GM21423 (cell line): Measurements from ENCODE around the gene PIAS2.
"Not testable (repeated sequence)": the region's sequence is repeated elsewhere in the genome, so short reads cannot be mapped to it uniquely, and the experiment has no call there.

ENCODE experiments used
- ATAC-seq: cut with Tn5 transposase; IDR thresholded peaks from one replicate; pipeline ENCODE4 v1.9.1; 2021; ENCODE audit warnings: mild to moderate bottlenecking, moderate library complexity; ENCODE audit not compliant: unreplicated experiment

PIAS2 gene

DNA sequence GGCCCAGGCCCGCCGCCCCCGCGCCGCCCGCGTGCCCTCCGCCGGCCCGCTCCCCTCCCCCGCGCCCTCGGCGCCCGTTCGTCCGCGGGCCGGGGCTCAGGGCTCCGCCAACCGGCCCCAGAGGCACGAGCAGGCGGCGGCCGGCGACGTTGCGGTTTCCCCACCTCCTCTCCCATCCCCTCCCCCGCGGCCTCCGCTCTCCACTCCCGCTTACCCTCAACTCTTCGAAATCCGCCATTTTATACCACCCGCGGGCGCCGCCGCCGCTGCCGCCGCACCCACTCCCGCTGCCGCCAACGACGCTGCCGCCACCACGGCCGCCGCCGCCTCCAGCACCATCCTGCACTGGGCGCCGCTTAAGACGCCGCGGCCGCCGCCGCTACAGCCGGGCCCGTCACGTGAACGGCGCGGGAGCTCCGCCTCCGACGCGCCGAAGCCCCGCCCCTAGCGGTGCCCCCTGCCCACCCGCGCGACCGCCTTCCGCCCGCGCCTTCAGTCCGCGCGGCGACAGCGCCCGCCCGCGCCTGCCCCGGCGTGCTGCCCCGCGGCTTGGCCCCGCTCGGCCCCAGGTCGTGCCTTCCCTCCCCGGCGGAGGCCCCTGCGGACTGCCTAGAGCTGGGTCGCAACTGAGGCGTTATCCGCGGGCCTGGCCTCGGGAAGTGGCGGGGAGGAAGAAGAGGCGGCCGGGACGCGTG lies at the start of gene PIAS2, which contains the start of gene KATNAL2:
Gene PIAS2, minus strand, starts transcription at position 400 of the 695 bp plus-strand sequence. Its CDS starts 162 bp downstream, at position 238.
Gene KATNAL2, plus strand, starts transcription at position 495 of the 695 bp plus-strand sequence. CDS start 29,271 bp downstream, outside the sequence.
- peak; percentile 78 for ATAC-seq

DNA sequence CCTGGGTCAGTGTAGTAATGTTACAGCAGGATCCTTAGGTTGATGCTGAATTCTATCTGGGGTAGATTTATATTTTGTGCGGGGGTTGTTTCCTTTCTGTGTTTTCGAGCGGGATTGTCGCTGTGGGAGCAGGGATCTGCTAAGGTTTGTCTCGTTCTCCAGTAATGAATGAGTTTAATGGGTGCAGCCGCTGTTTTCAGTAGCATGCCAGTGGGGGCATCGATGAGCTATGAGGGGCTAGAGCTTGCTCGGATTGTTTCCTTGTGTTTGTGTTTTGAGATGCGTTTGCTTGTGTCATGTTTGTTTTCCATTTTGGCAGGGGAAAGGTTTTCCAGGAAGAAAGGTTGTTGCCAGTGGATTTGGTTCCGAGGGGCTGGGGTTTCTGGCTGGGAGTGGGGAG lies 49.0 kb upstream of the PIAS2 start:
- ATAC-seq, result not testable (repeated sequence)

DNA sequence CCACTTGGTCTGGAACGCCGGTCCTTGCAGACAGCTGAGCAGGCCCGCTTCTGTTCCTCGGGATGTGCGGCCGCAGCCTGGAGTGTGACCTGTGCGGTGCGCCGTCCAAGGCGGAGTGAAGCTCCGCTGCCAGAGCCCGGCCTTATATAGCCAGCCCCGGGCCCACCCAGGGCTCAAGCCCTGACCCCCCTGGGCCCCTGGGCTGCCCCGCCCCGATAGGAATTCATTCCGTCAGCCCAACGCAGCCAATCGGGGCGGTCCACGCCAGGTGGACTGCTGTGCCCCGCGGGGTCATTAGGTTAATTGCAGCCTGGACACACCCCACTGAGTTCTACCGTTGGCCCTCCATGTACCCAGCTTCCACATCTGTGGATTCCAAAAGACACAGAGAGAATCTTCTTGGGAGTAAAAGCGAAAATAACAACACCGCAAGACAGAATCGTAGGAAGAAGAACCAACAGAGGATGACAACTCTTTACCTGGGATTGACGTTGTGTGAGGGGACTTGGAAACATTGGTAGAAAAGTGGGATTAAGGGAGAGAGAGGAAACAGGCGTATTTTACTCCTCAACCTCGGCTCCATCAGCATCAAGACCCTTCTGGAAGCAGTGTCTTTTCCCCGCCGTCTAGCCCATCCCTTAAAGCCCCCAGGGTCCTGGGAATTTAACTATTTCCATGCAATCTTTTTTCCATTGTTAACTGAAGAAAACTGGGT lies 47.4 kb upstream of the PIAS2 start:
- ATAC-seq, result not testable (repeated sequence)

- not testable (repeated sequence) for ATAC-seq
Measured at GRCh38 chr18:46963656-46964578, 46.6 kb upstream of the PIAS2 start.

GRCh38 chr18:46958209-46958608 lies 40.9 kb upstream of the PIAS2 start:
- ATAC-seq, result no peak

- ATAC-seq, result no peak
Measured at GRCh38 chr18:46953195-46953594, 35.9 kb upstream of the PIAS2 start.

DNA sequence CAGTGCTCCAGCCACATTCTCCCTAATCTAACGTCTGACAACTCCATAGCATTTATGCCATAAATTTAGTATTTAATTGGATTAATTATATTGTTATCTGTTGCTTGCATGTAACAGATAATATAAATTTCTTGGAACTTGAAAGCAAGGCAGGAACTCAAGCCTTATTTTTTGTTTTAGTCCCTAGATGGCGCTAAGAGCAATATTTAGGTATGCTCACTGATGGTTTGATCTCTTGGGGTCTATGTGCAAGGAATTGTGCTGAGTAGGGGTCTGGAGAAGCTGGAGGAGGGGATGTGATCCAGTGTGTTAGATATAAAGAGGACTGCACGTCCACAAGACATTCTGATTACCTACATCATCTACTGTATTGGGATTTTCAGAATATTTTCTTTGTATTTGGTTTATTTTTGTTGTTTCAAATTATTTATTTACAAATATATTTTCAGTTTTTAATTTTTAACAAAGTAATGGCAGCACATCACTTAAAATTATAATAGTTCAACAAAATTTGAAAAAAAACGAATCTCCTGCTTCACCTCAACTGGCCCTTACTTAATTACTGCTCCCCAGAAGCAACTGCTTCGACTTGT lies 32.9 kb upstream of the PIAS2 start:
- no peak for ATAC-seq

DNA sequence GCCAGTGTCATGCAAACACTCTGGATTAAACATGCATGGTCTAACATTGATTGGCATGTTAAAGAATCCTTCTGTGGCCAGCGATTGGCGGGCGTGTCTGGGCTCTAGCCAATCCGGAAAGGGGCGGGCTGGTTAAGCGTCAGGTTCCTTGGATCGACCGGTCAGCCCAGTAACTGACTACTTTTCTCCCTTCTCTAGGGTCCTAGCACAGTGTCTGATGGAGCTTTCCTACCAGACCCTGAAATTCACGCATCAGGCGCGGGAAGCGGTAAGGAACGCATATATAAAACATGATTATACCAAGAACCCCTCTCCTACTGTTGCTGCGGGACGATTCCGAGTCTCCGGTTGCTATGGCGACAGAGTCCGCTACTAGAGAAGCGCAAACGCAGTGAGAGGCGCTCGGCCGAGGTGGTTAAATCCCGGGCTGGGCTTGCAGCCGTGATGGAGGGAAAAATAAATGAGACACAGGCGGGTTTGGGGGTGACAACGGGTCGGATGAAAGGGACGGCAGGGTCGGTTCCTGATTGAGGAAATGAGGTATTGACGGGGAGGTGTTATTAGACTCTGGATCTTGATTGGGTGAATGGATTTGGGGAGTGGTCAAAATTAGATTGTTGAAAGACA lies 29.5 kb upstream of the PIAS2 start:
- peak; percentile 95 for ATAC-seq

GRCh38 chr18:46942646-46943045 lies 25.3 kb upstream of the PIAS2 start:
- ATAC-seq, result no peak

DNA sequence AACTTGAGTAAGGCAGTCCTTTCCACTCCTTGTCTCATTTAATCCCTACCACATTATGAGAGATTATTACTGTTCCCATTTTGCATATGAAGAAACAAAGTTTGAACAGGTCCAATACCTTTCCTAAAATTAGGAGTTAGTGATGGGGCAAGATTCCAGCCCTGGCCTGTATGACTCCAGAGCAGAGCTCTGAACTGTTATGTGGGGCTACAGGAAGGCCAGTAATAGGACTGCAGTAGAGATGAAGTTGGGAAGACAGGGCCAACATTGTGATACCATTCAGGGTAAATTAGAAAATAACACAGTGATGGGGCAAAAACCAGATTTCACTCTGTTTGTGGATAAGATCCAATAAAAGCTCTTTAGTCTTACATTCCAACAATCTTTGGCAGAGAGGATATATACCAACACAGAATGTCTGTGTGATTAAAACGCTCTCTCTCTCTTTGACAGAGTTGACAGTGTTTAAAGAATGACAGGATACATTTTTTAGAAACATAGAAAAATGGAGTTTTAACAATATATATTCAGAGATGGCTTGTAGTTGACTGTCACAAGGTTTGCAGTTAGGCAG lies 22.8 kb upstream of the PIAS2 start:
- no peak for ATAC-seq

- no peak for ATAC-seq
Measured at GRCh38 chr18:46939337-46939963, 22.1 kb upstream of the PIAS2 start.

DNA sequence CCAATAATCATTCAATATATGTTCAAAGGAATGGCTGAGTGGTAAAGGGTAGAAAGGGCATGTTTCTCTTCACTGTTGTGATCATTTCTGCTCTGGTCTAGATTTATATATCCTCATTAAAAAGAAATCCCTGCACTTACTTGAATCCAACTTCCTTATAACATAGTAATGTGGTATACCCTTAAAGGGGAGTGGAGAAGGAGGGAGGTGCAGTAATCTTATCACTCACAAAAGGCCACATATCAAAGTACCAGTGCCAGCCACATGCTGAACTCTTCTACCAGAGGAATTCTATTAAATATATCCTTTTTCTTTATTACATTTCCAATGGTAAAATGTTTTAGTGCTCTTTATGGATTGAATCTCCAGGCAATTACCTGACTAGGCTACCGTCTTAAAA lies 3.3 kb upstream of the PIAS2 start:
- no peak for ATAC-seq

DNA sequence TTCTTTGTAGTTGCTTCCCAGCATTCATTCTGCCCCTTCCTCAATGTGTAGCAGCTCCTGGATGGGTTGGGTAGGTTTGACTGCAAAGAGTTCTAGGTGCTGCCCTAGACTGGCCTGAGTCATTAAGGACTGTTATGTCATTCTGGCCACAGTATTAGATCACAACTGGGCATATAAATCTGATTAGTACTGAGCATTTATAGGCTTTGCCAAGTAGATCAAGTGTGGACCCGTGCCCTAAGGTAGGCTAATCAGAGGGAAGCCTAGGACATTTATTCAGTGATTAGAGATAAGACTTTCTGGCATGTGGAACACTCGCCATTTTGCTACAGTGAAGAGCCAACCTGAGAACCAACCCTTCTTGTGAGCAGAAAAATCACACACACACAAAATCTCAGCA lies 2.8 kb upstream of the PIAS2 start:
- ATAC-seq, result no peak

- ATAC-seq, result peak; percentile 9
Measured at GRCh38 chr18:46917803-46918600, 695 bp upstream of the PIAS2 start.

DNA sequence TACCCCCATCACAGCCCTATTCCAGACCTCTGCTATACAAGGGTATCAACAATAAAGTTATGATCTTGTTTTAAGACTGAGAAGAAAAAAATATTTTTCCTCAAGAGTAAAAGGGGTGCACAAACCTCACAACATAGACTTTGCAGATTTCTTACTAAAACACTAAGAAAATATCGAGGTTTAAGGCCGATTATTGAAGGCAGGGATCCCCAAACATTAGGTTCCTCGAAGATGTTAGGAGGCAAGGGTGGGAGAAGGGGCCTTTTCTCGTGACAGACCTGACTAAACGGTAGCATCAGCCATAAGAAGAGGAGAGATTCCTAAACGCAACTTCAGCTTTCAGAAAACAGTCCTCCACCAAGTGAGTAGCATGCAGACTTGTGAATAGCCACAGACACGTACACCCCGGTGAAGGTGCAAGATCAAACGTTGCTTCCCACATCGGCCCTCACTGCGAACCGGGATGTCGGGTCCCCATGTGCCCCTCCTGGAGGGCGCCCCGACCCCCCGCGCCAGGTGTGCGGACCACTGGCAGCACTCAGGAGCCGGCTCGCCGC lies 678 bp downstream of the PIAS2 start:
- ATAC-seq, result no peak

GRCh38 chr18:46915800-46916550 lies 1.3 kb downstream of the PIAS2 start:
- no peak for ATAC-seq

GRCh38 chr18:46910856-46911255 lies 6.5 kb downstream of the PIAS2 start:
- ATAC-seq, result no peak

DNA sequence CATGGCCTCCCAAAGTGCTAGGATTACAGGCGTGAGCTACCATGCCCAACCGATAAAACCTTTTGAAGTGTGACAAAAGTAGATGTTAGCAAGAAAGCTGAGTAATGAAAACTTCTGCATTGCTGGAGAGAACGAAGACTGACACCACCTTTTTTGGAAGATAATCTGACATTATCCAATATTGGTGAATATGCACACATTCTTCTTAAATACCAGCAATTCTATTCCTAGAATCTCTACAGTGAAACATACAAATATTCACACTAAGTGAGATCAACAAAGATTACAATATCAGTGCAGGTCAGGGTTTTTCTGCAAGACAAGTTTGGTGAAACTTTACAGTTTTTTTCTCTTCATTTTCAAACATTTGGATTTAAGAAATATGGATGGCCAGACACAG lies 7.8 kb downstream of the PIAS2 start:
- no peak for ATAC-seq
